GDM1 (cell line): Measurements from ENCODE around the gene TPBG.

Experiments
- DNase-seq: peaks from one replicate; lab custom pipeline; 2025; lab: John Stamatoyannopoulos, UW

The TPBG gene, protein sequence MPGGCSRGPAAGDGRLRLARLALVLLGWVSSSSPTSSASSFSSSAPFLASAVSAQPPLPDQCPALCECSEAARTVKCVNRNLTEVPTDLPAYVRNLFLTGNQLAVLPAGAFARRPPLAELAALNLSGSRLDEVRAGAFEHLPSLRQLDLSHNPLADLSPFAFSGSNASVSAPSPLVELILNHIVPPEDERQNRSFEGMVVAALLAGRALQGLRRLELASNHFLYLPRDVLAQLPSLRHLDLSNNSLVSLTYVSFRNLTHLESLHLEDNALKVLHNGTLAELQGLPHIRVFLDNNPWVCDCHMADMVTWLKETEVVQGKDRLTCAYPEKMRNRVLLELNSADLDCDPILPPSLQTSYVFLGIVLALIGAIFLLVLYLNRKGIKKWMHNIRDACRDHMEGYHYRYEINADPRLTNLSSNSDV

GRCh38 chr6:82363428-82364086 lies at the start of gene TPBG:
TSS of gene TPBG (plus strand) at chr6:82363817. CDS start at chr6:82364962, 1,145 bp downstream.
- no peak for DNase-seq

DNA sequence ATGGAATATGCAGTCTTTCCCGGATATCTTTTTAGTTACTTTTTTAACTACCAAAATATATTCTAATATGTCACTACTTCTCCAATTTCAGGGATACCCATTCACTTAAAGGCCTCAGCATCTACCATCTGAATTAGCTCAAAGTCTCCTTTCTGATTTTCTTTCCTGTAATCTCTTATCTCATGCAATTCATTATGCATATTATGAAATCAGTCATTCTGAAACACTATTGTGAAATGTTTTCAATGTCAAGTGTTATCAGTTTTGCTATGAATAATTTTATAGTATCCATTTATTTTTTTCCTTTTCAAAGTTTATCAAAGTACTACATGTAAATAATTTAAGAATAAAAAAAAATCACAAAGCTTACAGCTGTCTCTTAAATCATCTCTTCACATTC lies 41.2 kb upstream of the TPBG start:
- DNase-seq, result no peak

DNA sequence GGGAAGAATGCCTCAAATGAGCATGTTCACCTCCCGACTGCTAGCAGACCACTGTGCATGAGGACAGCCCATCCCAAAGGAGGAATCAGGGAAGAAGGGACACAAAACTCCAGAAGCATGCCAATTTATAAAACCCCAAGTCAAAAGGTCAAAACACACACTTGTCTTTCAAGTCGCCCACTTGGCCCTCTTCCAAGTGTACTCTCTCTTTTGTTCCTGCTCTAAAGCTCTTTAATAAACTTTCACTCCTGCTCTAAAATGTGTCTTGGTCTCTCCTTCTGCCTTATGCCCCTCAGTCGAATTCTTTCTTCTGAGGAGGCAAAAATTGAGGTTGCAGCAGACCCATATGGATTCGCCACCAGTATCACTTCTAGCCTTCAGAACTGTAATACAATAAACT lies 33.9 kb upstream of the TPBG start:
- no peak for DNase-seq

DNA sequence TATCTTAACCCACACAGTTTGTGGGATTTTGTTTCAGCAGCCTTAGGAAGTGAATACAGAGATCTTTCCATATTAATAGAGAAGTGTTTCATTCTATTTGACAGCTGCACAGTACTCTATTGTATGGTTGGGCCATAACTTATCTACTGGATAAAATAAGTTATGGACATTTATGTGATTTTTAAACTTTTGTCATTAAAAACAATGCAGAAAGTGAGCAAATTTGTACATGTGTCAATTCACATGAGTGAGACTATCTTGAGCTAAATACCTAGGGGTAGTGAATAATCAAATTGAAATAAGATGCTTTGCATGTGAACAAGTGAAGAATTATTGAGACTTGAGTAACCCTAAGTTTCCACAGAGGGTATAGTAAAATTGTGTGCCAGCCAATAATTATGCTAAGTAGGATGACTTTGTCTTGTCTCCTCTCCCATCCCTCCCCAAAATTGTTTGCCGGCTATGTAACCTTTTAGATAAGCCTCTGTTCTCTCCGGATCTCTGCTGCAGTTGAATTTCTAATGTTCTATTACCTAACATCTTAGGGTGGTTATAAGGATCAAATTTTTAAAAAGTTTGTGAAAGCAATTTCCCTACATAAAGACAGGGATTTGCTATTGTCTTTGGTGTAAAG lies 33.3 kb upstream of the TPBG start:
- DNase-seq, result no peak

GRCh38 chr6:82331031-82331773 lies 32.4 kb upstream of the TPBG start:
- no peak for DNase-seq

DNA sequence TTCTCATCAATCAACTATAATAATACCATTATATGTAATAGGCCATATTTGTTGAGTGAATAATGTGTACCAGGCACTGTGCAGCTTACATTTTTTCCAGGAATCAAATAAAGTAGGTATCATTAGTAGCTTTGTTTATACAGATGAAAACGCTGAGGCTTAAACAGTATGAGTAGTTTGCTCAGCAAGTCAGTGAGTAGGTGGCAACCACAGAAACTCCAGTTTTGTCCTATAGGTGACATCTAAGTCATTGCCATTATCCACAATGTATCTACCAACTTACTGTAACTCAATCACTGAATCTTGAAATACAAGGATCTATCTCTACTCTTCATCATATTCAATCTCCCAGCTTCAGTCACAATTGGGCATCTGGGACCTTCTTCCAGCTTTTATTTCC lies 29.8 kb upstream of the TPBG start:
- DNase-seq, result no peak

- no peak for DNase-seq
Measured at GRCh38 chr6:82337688-82338257, 25.8 kb upstream of the TPBG start.

DNA sequence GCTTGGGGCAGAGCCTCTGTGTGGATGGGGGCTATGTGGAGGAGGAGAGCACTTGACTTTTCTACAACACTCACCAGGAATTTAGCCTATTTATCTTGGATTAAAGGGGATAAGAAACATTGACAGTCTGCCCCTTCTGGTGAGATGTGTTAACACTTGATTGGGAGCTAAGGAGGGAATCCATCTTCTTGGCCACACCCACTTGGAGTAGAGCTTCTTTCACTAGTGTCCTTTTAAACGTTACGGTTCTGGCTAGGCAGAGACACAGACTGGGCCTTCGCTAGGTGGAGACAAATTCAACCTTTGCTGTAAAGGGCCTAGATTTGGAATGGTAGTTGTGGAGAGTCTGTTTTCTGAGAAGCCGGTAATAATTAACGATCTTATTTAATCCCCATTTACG lies 15.5 kb upstream of the TPBG start:
- DNase-seq, result no peak

- no peak for DNase-seq
Measured at GRCh38 chr6:82353848-82354247, 9.8 kb upstream of the TPBG start.

DNA sequence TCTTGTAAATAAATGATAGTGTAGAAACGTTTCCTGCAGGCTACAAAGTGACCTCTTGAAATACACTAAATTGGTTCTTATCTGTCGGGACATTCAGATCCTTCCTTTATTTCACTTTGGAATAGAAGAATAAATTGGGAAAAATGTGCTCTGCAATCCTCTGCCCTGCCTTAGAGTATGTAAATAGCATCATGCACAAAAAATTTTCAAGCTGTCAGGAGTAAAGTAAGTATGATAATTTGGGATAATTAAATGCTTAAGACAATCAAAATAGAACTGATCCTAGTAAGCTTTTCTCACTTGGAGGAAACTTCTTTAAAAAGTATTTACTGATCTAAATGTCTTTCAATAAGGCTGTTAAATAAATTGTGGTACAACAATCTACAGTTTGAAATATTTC lies 3.1 kb upstream of the TPBG start:
- no peak for DNase-seq

GRCh38 chr6:82361631-82362030 lies 2.0 kb upstream of the TPBG start:
- no peak for DNase-seq

DNA sequence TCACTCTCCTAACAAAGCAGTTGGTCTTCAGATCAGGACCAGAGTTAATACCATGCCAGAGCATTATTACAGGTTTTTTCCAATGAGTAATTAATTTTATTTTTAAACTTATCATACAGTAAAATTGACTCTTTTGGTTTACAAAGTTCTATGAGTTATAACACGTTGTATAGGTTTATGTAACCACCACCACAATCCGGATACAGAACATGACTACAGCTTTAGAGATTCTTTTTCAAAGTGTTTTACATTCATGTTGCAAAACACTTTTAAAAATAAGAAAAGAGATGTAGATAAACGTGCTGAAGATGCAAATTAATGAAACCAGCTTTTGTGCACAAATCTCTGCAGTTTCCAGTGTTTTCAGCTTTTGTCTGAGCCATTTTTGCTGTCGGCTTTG lies 1.5 kb upstream of the TPBG start:
- DNase-seq, result no peak

DNA sequence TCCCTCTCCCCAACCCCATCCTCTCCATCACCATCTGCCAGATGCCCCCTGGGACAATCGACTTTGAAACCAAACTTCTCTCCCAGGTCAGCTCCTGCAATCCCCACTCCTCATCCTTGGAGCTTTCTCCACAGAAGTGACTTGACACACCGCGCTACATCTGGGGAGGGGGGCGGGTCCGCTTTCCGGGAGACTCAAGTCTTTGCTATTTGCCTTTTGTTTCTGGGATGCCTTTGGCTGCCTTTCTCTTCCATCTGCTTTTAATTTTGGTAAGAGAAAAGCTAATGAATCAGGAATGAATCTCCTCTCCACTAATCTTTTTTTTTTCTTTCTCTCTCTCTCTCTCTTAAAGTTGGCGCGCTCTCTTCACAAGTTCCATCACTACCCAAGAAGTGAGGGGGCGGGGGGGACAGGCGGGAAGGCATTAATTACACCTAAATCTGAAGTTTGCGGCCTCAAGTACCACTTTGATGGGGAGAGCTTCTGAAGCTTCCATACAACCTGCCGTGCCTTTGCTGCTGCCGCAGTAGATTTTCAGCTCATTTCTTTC lies 664 bp upstream of the TPBG start:
- DNase-seq, result no peak

DNA sequence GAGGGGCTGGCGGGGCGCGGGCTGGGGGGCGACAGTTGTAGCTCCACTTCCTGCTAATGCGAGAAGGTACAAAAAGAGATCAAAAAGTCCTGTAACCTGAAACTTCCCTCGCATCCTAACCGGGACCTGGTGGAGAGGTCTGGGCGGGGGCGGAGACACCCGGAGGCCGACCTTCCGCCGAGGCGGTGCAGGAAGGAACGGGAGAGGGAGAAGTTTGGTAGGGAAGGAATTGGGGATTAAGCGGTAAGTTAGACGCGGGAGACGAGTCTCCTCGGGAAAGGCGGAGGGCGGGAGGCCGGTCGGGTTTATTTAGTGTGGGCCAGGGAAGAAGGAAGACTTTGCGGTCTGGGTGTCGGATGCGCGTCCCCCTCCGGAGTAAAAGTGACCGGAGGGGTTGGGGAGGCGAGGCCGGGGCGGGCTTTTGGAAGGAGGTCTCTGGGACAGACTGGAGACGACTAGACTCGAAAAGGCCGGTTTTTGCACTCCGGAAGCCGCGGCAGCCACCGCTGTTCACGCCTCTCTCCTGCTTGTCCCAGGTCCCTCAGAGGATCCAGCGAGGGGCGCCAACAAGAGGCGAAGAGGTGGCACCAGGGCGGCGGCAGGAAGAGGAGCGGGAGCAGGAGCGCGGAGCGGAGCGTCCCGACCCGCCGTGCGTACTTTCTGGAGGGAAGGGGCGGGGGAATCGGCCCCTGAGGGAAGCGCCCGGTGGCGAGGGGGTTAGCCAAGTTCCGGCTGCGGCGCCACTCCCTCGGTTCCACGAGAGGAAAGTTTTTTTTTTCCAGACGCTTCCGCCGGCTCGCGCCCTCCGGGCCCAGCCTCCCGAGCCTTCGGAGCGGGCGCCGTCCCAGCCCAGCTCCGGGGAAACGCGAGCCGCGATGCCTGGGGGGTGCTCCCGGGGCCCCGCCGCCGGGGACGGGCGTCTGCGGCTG lies 734 bp downstream of the TPBG start:
- DNase-seq, result no peak

- DNase-seq, result no peak
Measured at GRCh38 chr6:82365016-82365795, 1.6 kb downstream of the TPBG start.

- no peak for DNase-seq
Measured at GRCh38 chr6:82367704-82368103, 4.1 kb downstream of the TPBG start.

GRCh38 chr6:82370788-82371187 lies 7.2 kb downstream of the TPBG start:
- DNase-seq, result no peak

- no peak for DNase-seq
Measured at GRCh38 chr6:82371799-82372546, 8.4 kb downstream of the TPBG start.

GRCh38 chr6:82372656-82373055 lies 9.0 kb downstream of the TPBG start:
- DNase-seq, result no peak
